ENCODE results near the gene PKP4.

PKP4 gene

GRCh38 chr2:158647436-158648231, 190.9 kb downstream of the PKP4 start:
- DNase-seq = no peak

- no peak for DNase-seq
These were observed 193.1 kb downstream of the PKP4 start for GRCh38 chr2:158649846-158650245.

GRCh38 chr2:158650646-158651357, 194.1 kb downstream of the PKP4 start:
- DNase-seq = no peak

- DNase-seq = no peak
These were observed 194.8 kb downstream of the PKP4 start for GRCh38 chr2:158651358-158652057.

- no peak for DNase-seq
These were observed 198.9 kb downstream of the PKP4 start for GRCh38 chr2:158655628-158656027.

GRCh38 chr2:158656492-158657229, 199.9 kb downstream of the PKP4 start:
- no peak for DNase-seq

GRCh38 chr2:158658396-158658795, 201.6 kb downstream of the PKP4 start:
- DNase-seq = no peak

- no peak for DNase-seq
These were observed 202.7 kb downstream of the PKP4 start for GRCh38 chr2:158659483-158659882.

GRCh38 chr2:158661231-158661630, 204.5 kb downstream of the PKP4 start:
- DNase-seq = no peak

GRCh38 chr2:158662421-158662820, 205.7 kb downstream of the PKP4 start:
- no peak for DNase-seq

GRCh38 chr2:158663796-158664195, 207.0 kb downstream of the PKP4 start:
- no peak for DNase-seq

GRCh38 chr2:158664987-158665386, 208.2 kb downstream of the PKP4 start:
- DNase-seq = no peak

- no peak for DNase-seq
These were observed 209.0 kb downstream of the PKP4 start for GRCh38 chr2:158665536-158666302.

GRCh38 chr2:158666969-158667368, 210.2 kb downstream of the PKP4 start:
- DNase-seq = no peak

- no peak for DNase-seq
These were observed 210.8 kb downstream of the PKP4 start for GRCh38 chr2:158667586-158667985.

- no peak for DNase-seq
These were observed 211.4 kb downstream of the PKP4 start for GRCh38 chr2:158668001-158668765.

- DNase-seq = no peak
These were observed 213.5 kb downstream of the PKP4 start for GRCh38 chr2:158670292-158670691.

- no peak for DNase-seq
These were observed 214.9 kb downstream of the PKP4 start for GRCh38 chr2:158671360-158672245.

GRCh38 chr2:158676295-158676694, 219.5 kb downstream of the PKP4 start:
- no peak for DNase-seq

GRCh38 chr2:158676696-158677095, 219.9 kb downstream of the PKP4 start:
- DNase-seq = no peak

Data from right kidney (tissue), 1 donor.